Measurements from ENCODE around the gene CDH15. TPM values are rescaled to one million over a fixed set of nuclear protein-coding genes. Genes with fewer than 3 reads are reported as not detected.

CDH15 gene
- total and polyA plus RNA-seq, 2 of the 13 experiments (the other 11 are each of a cell fraction or from before 2014, with no cell fraction given) = 0.74 to 2.2 TPM

DNA sequence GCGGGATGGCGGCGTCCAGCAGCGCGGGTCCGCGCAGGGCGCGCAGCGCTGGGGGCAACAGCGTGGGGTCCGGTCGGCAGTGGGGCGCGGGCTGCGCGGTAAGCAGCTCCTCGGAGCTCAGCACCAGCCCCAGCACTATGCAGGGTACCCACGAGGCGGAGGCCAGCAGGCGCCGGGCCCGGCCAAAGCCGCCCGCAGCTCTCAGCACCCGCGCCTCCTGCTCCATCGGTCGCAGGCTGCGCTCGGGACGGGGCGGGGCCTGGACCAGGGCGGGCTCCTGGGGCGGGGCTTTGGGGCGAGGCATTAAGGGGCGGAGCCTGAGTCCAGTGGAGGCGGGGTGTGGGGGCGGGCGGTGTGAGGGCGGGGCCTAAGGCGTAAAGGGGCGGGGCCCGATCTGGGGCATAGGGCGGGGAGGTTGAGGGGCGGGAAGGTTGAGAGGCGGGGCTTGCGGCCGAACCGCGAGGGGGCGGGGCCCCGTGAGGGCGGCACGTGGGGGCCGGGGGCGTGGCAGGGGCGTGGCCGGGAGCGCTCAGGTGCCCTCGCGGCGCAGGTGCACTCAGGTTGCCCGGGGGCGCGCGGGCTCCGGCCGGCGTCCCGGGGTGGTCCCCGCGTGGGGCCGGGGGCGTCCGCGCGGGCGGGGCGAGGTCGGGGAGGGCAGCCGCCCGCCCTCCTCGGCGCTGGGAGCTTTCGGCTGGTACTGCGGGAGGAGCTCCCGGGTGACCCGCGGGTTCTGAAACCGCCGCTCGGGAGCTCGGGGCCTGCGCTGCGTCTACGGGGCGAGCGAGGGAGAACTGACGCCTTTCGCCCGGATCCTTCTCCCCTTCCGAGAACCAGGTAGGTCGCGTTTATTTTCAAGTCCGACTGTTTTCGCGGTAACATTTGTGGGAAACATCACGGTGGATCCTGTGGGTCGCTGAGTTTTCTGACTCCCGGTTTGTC, 30.2 kb downstream of the CDH15 start (continued):
- TF ChIP-seq YEATS2 (CRISPR knock-in tag; IDR thresholded peaks at IDR 0.05; ENCODE audit: borderline replicate concordance) (no peak), HMG20A (CRISPR knock-in tag; IDR thresholded peaks at IDR 0.05; ENCODE audit: borderline replicate concordance) (no peak), KLF11 (CRISPR knock-in tag; IDR thresholded peaks at IDR 0.05) (no peak), TCF7L2 (IDR thresholded peaks at IDR 0.05; ENCODE audit: low read depth, low read length) (no peak), SIN3A (IDR thresholded peaks at IDR 0.05; ENCODE audit: borderline replicate concordance, low read depth, low read length) (peak; percentile 22; the same call in 1 of the 2 replicates), JUNB (CRISPR knock-in tag; IDR thresholded peaks at IDR 0.05; ENCODE audit: borderline replicate concordance) (no peak), ZNF235 (CRISPR knock-in tag; IDR thresholded peaks at IDR 0.05; ENCODE audit: borderline replicate concordance) (no peak), TCF12 (IDR thresholded peaks at IDR 0.05) (no peak), TCF12 (CRISPR knock-in tag; IDR thresholded peaks at IDR 0.05) (no peak), FOXM1 (CRISPR knock-in tag; IDR thresholded peaks at IDR 0.05) (no peak), HOXA3 (CRISPR knock-in tag; IDR thresholded peaks at IDR 0.05) (peak; percentile 24; the same call in 1 of the 2 replicates), ZNF543 (CRISPR knock-in tag; IDR thresholded peaks at IDR 0.05) (peak; percentile 97), ZNF317 (CRISPR knock-in tag; IDR thresholded peaks at IDR 0.05) (no peak), ZMYM3 (CRISPR knock-in tag; IDR thresholded peaks at IDR 0.05) (no peak), HHEX (CRISPR knock-in tag; IDR thresholded peaks at IDR 0.05) (no peak), NFE2L2 (IDR thresholded peaks at IDR 0.05; ENCODE audit: low read length) (no peak)
- TF ChIP-seq, protein P1, sequence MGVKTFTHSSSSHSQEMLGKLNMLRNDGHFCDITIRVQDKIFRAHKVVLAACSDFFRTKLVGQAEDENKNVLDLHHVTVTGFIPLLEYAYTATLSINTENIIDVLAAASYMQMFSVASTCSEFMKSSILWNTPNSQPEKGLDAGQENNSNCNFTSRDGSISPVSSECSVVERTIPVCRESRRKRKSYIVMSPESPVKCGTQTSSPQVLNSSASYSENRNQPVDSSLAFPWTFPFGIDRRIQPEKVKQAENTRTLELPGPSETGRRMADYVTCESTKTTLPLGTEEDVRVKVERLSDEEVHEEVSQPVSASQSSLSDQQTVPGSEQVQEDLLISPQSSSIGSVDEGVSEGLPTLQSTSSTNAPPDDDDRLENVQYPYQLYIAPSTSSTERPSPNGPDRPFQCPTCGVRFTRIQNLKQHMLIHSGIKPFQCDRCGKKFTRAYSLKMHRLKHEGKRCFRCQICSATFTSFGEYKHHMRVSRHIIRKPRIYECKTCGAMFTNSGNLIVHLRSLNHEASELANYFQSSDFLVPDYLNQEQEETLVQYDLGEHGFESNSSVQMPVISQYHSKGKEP (CRISPR knock-in tag; IDR thresholded peaks at IDR 0.05) = no peak
- TF ChIP-seq, protein P2, sequence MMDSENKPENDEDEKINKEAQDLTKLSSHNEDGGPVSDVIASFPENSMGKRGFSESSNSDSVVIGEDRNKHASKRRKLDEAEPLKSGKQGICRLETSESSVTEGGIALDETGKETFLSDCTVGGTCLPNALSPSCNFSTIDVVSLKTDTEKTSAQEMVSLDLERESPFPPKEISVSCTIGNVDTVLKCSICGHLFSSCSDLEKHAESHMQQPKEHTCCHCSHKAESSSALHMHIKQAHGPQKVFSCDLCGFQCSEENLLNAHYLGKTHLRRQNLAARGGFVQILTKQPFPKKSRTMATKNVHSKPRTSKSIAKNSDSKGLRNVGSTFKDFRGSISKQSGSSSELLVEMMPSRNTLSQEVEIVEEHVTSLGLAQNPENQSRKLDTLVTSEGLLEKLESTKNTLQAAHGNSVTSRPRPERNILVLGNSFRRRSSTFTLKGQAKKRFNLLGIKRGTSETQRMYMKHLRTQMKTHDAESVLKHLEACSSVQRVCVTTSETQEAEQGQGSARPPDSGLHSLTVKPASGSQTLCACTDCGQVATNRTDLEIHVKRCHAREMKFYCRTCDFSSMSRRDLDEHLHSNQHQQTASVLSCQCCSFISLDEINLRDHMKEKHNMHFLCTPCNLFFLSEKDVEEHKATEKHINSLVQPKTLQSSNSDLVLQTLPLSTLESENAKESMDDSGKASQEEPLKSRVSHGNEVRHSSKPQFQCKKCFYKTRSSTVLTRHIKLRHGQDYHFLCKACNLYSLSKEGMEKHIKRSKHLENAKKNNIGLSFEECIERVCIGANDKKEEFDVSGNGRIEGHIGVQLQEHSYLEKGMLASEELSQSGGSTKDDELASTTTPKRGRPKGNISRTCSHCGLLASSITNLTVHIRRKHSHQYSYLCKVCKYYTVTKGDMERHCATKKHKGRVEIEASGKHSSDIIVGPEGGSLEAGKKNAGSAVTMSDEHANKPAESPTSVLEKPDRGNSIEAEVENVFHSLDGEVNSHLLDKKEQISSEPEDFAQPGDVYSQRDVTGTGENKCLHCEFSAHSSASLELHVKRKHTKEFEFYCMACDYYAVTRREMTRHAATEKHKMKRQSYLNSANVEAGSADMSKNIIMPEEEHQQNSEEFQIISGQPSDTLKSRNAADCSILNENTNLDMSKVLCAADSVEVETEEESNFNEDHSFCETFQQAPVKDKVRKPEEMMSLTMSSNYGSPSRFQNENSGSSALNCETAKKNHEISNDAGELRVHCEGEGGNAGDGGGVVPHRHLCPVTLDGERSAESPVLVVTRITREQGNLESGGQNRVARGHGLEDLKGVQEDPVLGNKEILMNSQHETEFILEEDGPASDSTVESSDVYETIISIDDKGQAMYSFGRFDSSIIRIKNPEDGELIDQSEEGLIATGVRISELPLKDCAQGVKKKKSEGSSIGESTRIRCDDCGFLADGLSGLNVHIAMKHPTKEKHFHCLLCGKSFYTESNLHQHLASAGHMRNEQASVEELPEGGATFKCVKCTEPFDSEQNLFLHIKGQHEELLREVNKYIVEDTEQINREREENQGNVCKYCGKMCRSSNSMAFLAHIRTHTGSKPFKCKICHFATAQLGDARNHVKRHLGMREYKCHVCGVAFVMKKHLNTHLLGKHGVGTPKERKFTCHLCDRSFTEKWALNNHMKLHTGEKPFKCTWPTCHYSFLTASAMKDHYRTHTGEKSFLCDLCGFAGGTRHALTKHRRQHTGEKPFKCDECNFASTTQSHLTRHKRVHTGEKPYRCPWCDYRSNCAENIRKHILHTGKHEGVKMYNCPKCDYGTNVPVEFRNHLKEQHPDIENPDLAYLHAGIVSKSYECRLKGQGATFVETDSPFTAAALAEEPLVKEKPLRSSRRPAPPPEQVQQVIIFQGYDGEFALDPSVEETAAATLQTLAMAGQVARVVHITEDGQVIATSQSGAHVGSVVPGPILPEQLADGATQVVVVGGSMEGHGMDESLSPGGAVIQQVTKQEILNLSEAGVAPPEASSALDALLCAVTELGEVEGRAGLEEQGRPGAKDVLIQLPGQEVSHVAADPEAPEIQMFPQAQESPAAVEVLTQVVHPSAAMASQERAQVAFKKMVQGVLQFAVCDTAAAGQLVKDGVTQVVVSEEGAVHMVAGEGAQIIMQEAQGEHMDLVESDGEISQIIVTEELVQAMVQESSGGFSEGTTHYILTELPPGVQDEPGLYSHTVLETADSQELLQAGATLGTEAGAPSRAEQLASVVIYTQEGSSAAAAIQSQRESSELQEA (CRISPR knock-in tag; IDR thresholded peaks at IDR 0.05; ENCODE audit: not compliant biosample characterization) = no peak
- TF ChIP-seq, protein P3, sequence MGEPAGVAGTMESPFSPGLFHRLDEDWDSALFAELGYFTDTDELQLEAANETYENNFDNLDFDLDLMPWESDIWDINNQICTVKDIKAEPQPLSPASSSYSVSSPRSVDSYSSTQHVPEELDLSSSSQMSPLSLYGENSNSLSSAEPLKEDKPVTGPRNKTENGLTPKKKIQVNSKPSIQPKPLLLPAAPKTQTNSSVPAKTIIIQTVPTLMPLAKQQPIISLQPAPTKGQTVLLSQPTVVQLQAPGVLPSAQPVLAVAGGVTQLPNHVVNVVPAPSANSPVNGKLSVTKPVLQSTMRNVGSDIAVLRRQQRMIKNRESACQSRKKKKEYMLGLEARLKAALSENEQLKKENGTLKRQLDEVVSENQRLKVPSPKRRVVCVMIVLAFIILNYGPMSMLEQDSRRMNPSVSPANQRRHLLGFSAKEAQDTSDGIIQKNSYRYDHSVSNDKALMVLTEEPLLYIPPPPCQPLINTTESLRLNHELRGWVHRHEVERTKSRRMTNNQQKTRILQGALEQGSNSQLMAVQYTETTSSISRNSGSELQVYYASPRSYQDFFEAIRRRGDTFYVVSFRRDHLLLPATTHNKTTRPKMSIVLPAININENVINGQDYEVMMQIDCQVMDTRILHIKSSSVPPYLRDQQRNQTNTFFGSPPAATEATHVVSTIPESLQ (CRISPR knock-in tag; conservative IDR thresholded peaks at IDR 0.05) = no peak
